Activated CD8-positive, alpha-beta T cell treated with anti-CD3 and anti-CD28 coated beads for 36 hours (primary cell): ENCODE measurements around the gene SLC2A2. TPM values are rescaled to one million over a fixed set of nuclear protein-coding genes. Genes with fewer than 3 reads are reported as not detected.

ENCODE experiments used
- ATAC-seq: fragments of 200-7000 bp; cut with Tn5 transposase; one replicate; pipeline ENCODE4 v1.10.0; 2021; ENCODE audit warnings: mild to moderate bottlenecking, moderate library complexity
- CTCF ChIA-PET: fragments of 350-600 bp; sonication (Branson Sonifier 250); formaldehyde crosslinking; loops from one replicate; lab custom pipeline; 2021; ENCODE audit warnings: antibody characterized with exemption; lab: Charles Lee
- POLR2A ChIA-PET: fragments of 350-600 bp; sonication (Branson Sonifier 250); formaldehyde crosslinking; loops from one replicate; lab custom pipeline; 2021; ENCODE audit warnings: antibody characterized with exemption; lab: Charles Lee
- DNase-seq: peaks from one replicate; pipeline ENCODE4 v3.0.0-alpha.2; 2020
- H3K27ac Mint-ChIP-seq: one replicate; pipeline ENCODE4 v1.8.0; 2021; ENCODE audit warnings: mild to moderate bottlenecking, mixed read lengths
- H3K27me3 Mint-ChIP-seq: one replicate; pipeline ENCODE4 v1.8.0; 2021; ENCODE audit warnings: mixed read lengths
- H3K36me3 Mint-ChIP-seq: one replicate; pipeline ENCODE4 v1.8.0; 2021; ENCODE audit warnings: low read depth, mixed read lengths
- H3K4me1 Mint-ChIP-seq: one replicate; pipeline ENCODE4 v1.8.0; 2021; ENCODE audit warnings: low read depth, mixed read lengths
- H3K4me3 Mint-ChIP-seq: one replicate; pipeline ENCODE4 v1.8.0; 2021; ENCODE audit warnings: mild to moderate bottlenecking, moderate library complexity, mixed read lengths
- H3K9me3 Mint-ChIP-seq: one replicate; pipeline ENCODE4 v1.8.0; 2021; ENCODE audit warnings: mixed read lengths
- CTCF ChIP-seq: fragments of 200-600 bp; IDR thresholded peaks from one replicate; pipeline ENCODE4 v1.8.0; 2022; ENCODE audit warnings: antibody characterized with exemption, mild to moderate bottlenecking
- intact Hi-C: fragments of 100-400 bp; cut with micrococcal nuclease; formaldehyde crosslinking; loops from one replicate; pipeline ENCODE4 v1.10.0; 2022
- total RNA-seq, 2 experiments: library from RNA; stranded (reverse); gene quantifications; one replicate each; pipeline ENCODE4 v1.2.3, GENCODE V29; 2021

The SLC2A2 gene
- total RNA-seq, 2 experiments from 2014 or later = not detected

DNA sequence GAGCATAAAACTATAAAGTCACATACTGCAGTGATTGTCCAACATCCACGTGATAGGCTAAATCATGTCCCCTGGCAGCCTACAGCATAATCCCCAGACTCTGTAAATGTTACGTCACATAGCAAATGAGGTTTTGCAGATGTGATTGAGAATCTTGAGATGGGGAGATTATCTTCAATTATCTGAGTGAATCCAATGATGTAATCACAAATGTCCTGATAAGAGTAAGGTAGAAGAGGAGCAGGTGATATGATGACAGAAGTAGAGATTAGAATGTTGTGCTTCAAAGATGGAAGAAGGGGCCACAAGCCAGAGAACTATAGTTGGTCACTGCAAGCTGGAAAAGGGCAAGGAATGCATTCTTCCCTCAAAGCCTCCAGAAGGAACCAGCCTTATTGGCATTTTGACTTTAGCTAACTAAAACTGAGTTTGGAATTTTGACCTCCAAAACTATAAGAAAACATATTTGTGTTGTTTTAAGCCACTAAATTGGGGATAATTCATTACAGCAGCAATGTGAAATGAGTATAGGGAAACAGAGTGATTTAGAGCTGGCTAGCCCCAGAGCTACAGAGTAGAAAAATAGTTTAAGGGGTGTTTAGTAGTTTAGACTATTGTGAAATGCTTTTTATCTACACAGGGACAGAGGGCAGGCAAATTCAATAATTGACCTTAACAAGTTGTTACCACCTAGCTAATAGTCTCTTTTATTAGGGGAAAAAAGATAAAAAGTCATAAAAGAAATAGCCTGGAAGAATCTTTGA is 15.2 kb downstream of the SLC2A2 start:
- DNase-seq (no peak), ATAC-seq (no peak)
- Mint-ChIP-seq H3K36me3 (no peaks in the 10 kb centered on the region), H3K9me3 (no peaks in the 10 kb centered on the region), H3K27me3 (peaks cover 13% of the 10 kb centered on the region), H3K27ac (no peak overlapping the region), H3K4me3 (no peak overlapping the region), H3K4me1 (no peaks in the 10 kb centered on the region)
- ChIA-PET POLR2A (no interaction called here), CTCF (interaction anchor here (1.9 to 2.0 kb wide), 2 partner anchors 10 to 50 kb away, joined by 4 to 6 read pairs; no protein-coding TSS in a partner anchor)
- intact Hi-C loops = no loop called here
- TF ChIP-seq CTCF = no peak

- Mint-ChIP-seq H3K27me3 (peaks cover 9% of the 10 kb centered on the region), H3K9me3 (no peaks in the 10 kb centered on the region), H3K4me1 (no peaks in the 10 kb centered on the region), H3K36me3 (no peaks in the 10 kb centered on the region), H3K27ac (no peak overlapping the region), H3K4me3 (no peak overlapping the region)
- no peak for ATAC-seq
- CTCF ChIA-PET = no interaction called here
- intact Hi-C loops = no loop called here
- TF ChIP-seq CTCF = no peak
- no peak for DNase-seq
- POLR2A ChIA-PET = no interaction called here
Observed at GRCh38 chr3:171007316-171007715, 19.2 kb downstream of the SLC2A2 start.

- H3K9me3 Mint-ChIP-seq = no peaks in the 10 kb centered on the region
- H3K27ac Mint-ChIP-seq = no peak overlapping the region
- intact Hi-C loops = no loop called here
- TF ChIP-seq CTCF = no peak
- ChIA-PET CTCF (interaction anchor here (1.5 to 1.9 kb wide), 2 partner anchors 16 to 44 kb away, joined by 3 to 5 read pairs; no protein-coding TSS in a partner anchor), POLR2A (no interaction called here)
- ATAC-seq = no peak
- DNase-seq = no peak
- H3K4me1 Mint-ChIP-seq = no peaks in the 10 kb centered on the region
- H3K36me3 Mint-ChIP-seq = no peaks in the 10 kb centered on the region
- peaks cover 8% of the 10 kb centered on the region for H3K27me3 Mint-ChIP-seq
- H3K4me3 Mint-ChIP-seq = no peak overlapping the region
Observed at GRCh38 chr3:171005648-171006047, 20.9 kb downstream of the SLC2A2 start.

DNA sequence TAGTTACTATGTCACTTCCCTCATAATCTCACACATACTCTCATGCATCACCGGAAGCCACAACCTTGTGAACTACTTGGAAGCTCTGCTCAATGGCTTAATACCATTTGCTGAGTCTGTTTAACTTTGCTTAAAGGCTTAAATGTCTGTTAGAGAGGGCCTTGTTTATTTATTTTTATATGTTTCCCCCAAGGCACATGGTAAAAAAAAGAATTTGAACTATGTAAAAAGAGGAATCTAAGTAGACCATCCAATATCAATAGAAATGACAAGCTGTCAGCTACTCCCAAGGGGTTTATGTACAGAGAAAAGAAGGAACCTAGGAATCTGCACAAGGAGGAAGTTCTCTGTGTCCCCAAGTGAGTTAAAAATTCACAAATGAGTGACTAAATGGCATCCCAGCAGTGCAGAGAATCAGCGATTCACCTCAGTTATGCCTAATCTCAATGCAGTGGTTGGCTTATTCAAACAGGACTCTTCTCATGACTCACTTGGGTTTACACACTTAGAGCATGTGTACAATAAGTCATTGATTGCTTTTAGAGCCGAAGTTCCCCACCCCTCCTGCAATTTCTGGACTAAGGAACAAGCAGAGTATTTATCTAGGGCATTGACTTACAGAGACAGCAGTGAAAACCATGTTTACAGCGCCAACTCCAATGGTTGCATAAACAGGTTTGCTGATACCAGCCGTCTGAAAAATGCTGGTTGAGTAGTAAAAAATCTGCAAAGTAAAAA is 24.4 kb downstream of the SLC2A2 start:
- Mint-ChIP-seq H3K27ac (no peak overlapping the region), H3K4me3 (no peak overlapping the region), H3K27me3 (no peaks in the 10 kb centered on the region), H3K4me1 (no peaks in the 10 kb centered on the region), H3K9me3 (no peaks in the 10 kb centered on the region), H3K36me3 (no peaks in the 10 kb centered on the region)
- TF ChIP-seq CTCF = no peak
- ChIA-PET CTCF (no interaction called here), POLR2A (interaction anchor here (0.6 kb wide), 1 partner anchor 23 kb away, joined by 3 read pairs; no protein-coding TSS in a partner anchor)
- intact Hi-C loops = no loop called here
- no peak for ATAC-seq
- no peak for DNase-seq
